NCI-H2227 treated with DMSO at 0.1 percent for 48 hours (cell line): ENCODE measurements around the gene TSPAN2.

ENCODE experiments used
- DNase-seq: peaks from one replicate; lab custom pipeline; 2025; lab: John Stamatoyannopoulos, UW

The TSPAN2 gene

GRCh38 chr1:115113766-115114165 is 24.5 kb upstream of the TSPAN2 start:
- no peak for DNase-seq

GRCh38 chr1:115112496-115113375 is 23.4 kb upstream of the TSPAN2 start:
- DNase-seq: peak; percentile 31

- DNase-seq: no peak
Observed at GRCh38 chr1:115107516-115108260, 18.4 kb upstream of the TSPAN2 start.

DNA sequence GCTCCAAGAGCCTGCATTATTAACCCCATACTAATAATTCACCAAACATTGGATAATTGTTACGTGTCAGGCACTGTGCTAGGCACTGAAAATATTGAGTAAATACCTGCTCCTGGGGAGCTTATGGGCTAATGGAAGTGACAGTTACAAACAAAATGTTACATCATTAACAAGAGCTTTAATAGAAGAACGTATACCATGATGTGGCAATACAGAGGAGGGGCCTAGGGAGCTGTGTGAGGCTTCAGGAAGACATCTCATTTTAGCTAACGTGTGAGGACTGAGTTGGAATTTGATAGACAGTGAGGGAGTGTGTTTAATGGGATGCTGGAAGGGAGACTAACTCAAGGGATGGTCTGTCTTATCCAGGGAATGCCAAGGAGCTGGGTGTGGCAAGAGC is 16.5 kb upstream of the TSPAN2 start:
- no peak for DNase-seq

DNA sequence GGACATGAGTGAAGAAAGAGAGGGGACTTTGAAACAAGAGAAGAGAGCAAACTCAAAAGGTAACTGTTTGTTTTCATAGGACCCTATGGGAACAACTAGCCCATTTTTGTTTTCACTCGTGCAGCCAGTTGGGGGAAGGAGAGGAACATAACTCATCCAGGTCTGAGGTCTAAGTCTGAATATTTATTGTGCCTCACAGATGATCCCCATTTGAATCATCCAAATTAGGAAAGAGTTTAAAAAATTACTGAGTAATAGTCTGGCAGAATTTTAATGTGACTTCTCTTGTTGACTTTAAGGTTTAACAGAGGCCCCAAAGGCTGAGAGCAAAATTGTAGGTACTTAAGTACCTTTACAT is 10.4 kb upstream of the TSPAN2 start:
- no peak for DNase-seq

DNA sequence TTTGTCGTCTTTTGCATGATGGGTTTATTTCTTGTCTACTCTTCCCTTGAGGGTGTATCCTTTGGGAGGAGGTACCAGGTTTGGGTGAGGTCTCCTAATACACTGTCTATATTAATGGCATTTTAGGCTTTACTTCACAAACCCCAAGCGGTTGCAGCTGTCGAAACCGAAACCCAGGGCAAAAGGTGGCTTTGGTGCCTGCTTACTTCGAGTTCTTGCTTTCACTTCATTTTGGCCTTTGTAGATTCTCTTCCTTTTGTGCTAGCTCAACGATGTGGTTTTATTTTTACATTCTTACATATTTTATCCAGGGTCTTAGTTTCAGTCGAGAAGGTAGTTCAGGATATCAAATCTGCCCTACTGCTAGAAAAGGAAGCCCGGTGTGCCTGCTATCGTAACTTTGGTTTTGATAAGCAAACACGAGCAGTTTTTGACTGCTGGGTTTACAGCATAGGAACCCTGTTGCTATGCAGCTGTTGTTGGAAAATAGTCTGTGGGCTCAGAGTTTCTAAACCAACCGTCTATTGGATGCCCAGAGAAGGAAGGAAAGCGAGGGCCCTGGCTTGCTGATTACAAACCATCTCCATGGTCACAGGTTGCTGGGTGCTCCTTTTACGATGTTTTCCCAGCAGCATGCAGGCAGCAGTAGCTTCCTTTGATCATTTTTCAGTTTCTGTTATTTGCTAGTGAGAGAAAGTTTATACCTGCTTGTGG is 9.8 kb upstream of the TSPAN2 start:
- no peak for DNase-seq

- no peak for DNase-seq
Observed at GRCh38 chr1:115092175-115092574, 2.9 kb upstream of the TSPAN2 start.

DNA sequence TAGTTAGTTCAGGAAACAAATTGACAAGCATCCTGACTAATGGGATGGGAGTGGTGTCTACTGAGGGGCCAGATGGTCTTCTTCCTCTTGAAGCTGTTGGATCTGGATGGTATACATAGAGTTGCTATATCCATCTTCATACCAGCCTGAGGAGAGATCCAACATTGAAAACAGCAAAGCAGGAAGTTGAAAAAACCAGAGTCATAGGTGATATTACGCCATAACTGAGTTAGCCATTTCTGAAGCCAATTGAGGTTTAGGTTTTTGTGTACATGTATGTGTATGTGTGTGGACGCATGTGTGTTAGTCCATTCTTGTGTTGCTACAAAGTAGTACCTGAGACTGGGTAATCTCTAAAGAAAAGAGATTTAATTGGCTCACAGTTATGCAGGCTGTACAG is 2.3 kb upstream of the TSPAN2 start:
- DNase-seq: no peak

DNA sequence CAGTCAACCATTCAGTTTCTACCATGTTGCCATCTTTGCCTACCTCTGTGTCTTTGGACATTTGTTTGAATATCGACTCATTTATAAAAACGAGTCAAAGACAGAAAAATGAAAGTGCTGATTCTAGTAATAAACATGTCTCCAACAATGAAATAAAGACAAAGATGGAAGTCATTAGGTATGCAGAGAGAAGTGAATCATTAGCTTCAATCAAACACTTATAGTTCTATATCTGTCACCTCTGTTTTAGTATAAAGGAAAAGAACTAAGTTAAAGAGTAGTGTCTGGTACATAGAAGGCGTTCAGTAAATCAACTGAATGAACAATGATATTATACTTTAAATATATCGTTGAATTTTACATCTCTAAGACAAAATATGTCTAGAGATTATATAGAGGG is 1.7 kb upstream of the TSPAN2 start:
- DNase-seq: no peak

DNA sequence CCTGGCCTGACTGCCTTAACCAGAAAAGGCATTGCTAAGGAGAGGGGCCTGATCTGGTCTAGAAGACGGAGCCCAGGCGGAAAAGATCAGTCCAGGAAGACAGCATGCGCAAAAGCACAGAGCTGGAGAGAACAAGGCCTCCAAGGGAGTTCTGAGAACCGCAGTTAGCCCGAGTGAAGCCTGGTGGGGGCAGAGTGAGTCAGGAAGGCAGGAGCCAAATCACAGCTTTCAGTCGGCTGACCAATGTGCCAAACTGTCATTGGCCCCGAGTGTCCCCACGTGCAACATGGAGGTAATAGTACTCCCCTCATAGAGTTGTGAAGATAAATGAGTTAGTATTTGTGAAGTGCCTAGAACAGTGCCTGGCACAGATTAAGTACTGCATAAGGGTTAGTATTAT is 1.2 kb upstream of the TSPAN2 start:
- no peak for DNase-seq

DNA sequence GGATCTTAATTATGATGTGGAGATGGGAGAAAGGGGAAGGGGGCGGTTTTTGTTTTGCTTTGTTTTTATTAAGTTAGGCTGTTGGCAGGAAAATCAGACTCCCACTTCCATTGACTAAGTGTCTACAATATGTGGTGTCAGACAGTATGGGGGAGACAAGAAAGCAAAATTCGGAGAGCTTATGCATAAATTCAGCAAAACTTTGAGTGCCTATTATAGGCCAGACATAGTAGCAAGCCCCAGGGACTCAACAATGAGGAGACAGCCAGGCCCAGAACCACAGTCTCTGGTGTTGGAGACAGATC is 835 bp upstream of the TSPAN2 start:
- DNase-seq: no peak

- DNase-seq: no peak
Observed at GRCh38 chr1:115088871-115089419, 358 bp downstream of the TSPAN2 start.

GRCh38 chr1:115088115-115088778 is 1.1 kb downstream of the TSPAN2 start:
- no peak for DNase-seq

- DNase-seq: no peak
Observed at GRCh38 chr1:115086176-115086830, 3.0 kb downstream of the TSPAN2 start.

GRCh38 chr1:115084902-115085511 is 4.3 kb downstream of the TSPAN2 start:
- no peak for DNase-seq

DNA sequence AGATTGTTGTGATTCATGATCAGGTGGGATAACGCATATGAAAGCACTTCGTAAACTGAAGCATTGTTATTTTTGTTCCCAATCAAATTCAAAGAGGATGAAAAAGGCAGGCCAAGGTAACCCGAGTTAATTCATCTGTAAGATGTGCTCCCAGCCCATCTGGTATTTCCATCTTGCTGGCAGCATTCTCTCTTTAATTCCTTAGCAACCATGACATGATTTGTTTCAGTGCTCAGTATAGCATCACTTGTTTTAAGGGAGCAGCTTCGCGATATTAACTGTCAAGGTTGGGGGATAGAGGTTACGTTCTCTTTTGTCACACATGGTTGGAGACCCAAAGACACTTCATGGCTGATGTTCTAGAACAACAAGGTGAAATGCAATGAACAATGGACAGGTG is 6.4 kb downstream of the TSPAN2 start:
- DNase-seq: no peak

DNA sequence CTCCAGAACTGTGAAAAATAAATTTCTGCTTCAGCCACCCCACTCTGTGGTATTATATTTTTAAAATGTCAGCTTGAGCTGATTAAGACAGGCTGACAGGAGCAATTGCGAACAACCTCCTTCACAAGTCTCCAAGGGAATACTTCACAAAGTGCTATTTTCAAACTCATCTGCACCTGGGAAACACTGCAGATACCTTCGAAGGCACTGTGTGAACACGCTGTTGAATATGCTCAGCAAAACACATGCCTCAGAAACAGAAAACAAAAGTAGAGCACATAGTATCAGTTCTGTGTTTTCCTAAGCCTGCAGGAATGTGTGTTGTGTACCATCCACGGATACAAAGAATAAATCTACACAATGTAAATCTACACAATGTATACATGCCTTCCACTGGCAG is 10.6 kb downstream of the TSPAN2 start:
- no peak for DNase-seq

DNA sequence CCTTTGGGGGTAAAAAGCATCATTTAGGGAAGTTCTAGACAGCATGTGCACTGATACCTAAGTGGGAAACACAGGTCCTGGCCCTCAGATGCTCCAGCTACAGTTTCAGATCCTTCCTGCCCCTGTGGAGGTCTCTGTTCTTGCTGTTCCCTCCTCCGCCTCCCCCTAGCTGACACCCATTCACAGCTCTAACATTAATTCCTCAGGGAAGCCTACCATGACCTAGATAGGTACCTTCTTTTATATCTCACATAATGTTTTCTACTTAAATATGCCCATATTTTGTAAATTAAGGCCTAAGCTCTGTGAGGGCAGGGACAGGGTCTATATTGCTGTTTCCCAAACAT is 11.3 kb downstream of the TSPAN2 start:
- no peak for DNase-seq

GRCh38 chr1:115077286-115077983 is 11.9 kb downstream of the TSPAN2 start:
- DNase-seq: no peak

DNA sequence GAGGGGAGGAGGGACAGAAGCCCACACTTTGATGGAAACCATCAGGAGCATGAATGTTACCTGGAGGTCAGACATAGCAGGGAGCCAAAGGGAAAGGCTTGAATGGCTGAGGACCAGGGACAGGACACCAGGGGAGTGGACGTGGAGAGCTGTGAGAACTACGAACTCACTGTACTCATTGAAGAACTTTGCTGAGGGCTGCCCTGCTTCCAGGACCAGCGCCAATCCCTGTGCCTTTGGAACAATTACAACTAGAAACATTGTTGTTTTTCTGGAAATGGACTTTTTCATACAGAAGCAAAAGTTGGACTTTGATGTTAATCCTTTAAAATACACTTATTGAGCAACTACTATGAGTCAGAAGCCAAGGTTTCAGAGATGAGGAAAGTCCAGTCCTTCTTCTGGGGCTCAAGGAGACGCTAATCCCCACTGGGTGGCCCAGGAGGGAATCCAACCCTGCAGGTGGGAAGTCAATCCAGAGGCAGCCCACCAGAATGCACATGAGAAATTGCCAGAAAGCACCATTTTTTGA is 12.9 kb downstream of the TSPAN2 start:
- no peak for DNase-seq
